Uterus (tissue), 2 donors: Measurements from ENCODE around the gene KRTAP6-1.

ENCODE experiments used
- CTCF ChIP-seq, 4 experiments: fragments of 200-600 bp in 2 of 4; fragments of 450-650 bp in 2 of 4; sonication (generic) in 2 of 4; IDR thresholded peaks; one replicate each; pipeline ENCODE4 v1.5.1; 2016 to 2019; ENCODE audit warnings: antibody characterized with exemption in 4 of 4, mild to moderate bottlenecking in 2 of 4, moderate library complexity in 1 of 4
- POLR2A ChIP-seq, 2 donors: fragments of 450-650 bp; IDR thresholded peaks; one replicate each; pipeline ENCODE4 v1.6.1; 2016; ENCODE audit warnings: antibody characterized with exemption in 2 of 2, mild to moderate bottlenecking in 1 of 2, moderate library complexity in 1 of 2

GRCh38 chr21:30605968-30606367 is 7.8 kb downstream of the KRTAP6-1 start:
- TF ChIP-seq POLR2A (IDR thresholded peaks at IDR 0.05): no peak
- TF ChIP-seq CTCF (IDR thresholded peaks at IDR 0.05): no peak
